DMS53 treated with DMSO at 0.1 percent for 48 hours (cell line): Measurements from ENCODE around the gene SEMA5B.

Experiments
- DNase-seq: peaks from one replicate; lab custom pipeline; 2025; ENCODE audit not compliant: unreplicated experiment; lab: John Stamatoyannopoulos, UW

Gene SEMA5B

GRCh38 chr3:123055352-123055751 lies 27.8 kb upstream of the SEMA5B start:
- DNase-seq = no peak

GRCh38 chr3:123054931-123055330 lies 27.4 kb upstream of the SEMA5B start:
- DNase-seq = no peak

GRCh38 chr3:123054109-123054778 lies 26.7 kb upstream of the SEMA5B start:
- DNase-seq = no peak

- DNase-seq = peak; percentile 24
Measured at GRCh38 chr3:123053107-123053506, 25.5 kb upstream of the SEMA5B start.

GRCh38 chr3:123050666-123051065 lies 23.1 kb upstream of the SEMA5B start:
- no peak for DNase-seq

GRCh38 chr3:123048480-123049237 lies 21.1 kb upstream of the SEMA5B start:
- DNase-seq = no peak

GRCh38 chr3:123047062-123047319 lies 19.4 kb upstream of the SEMA5B start:
- DNase-seq = no peak

- DNase-seq = no peak
Measured at GRCh38 chr3:123046262-123047061, 18.9 kb upstream of the SEMA5B start.

GRCh38 chr3:123044981-123045763 lies 17.6 kb upstream of the SEMA5B start:
- no peak for DNase-seq

- DNase-seq = no peak
Measured at GRCh38 chr3:123042413-123042812, 14.8 kb upstream of the SEMA5B start.

GRCh38 chr3:123039178-123039577 lies 11.6 kb upstream of the SEMA5B start:
- no peak for DNase-seq

GRCh38 chr3:123038751-123039150 lies 11.2 kb upstream of the SEMA5B start:
- no peak for DNase-seq

- no peak for DNase-seq
Measured at GRCh38 chr3:123037015-123037375, 9.4 kb upstream of the SEMA5B start.

- no peak for DNase-seq
Measured at GRCh38 chr3:123036352-123037014, 8.9 kb upstream of the SEMA5B start.

- no peak for DNase-seq
Measured at GRCh38 chr3:123034996-123035395, 7.4 kb upstream of the SEMA5B start.

GRCh38 chr3:123034120-123034519 lies 6.6 kb upstream of the SEMA5B start:
- no peak for DNase-seq

- DNase-seq = no peak
Measured at GRCh38 chr3:123032057-123032456, 4.5 kb upstream of the SEMA5B start.

- no peak for DNase-seq
Measured at GRCh38 chr3:123031051-123031450, 3.5 kb upstream of the SEMA5B start.

GRCh38 chr3:123028233-123028828 lies 768 bp upstream of the SEMA5B start:
- DNase-seq = peak; percentile 44

- no peak for DNase-seq
Measured at GRCh38 chr3:123026565-123027291, 835 bp downstream of the SEMA5B start.
